Measurements from ENCODE around the gene PANX1. TPM values are rescaled to one million over a fixed set of nuclear protein-coding genes. Genes with fewer than 3 reads are reported as not detected.

Gene PANX1
- total RNA-seq, 1 donor = 13.1 TPM

DNA sequence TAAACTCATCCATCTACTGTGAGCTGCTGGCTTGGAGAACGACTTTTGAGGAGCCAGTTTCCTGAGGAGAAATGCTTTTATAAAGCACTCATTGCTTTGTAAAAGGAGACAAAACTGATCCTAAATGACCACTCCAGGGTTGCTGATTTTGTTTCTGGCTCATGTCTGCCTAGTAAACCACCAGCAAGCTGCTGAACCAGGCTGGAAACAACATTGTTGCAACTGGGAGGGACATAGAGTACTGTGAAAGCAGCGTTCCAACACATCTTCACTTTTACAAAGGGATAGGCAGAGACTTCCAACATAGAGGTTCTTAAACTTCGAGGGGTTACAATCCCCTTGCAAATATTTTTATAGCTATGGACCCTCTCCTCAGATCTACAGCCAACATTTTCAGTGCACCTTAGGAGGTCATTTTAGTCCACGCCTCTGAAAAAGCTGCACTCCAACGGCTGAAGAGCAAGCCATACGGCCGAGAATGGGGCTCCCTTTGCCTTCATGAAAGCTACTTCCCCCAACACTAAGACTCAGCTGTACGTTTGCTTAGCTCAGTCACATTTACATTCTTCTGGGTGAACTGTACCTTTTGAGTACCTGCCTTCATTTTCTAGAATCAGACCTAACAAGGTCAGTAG, 54.7 kb downstream of the PANX1 start:
- H3K4me3 ChIP-seq (ENCODE audit: low read length) = no peak overlapping the region
- no peaks in the 10 kb centered on the region for H3K9me3 ChIP-seq (ENCODE audit: low read depth, low read length)
- no peaks in the 10 kb centered on the region for H3K27me3 ChIP-seq (ENCODE audit: insufficient read depth, low read length)
- H3K4me1 ChIP-seq (ENCODE audit: insufficient read depth, low read length) = peaks cover 6% of the 10 kb centered on the region

GRCh38 chr11:94183886-94184264, 55.2 kb downstream of the PANX1 start:
- no peaks in the 10 kb centered on the region for H3K27me3 ChIP-seq (ENCODE audit: insufficient read depth, low read length)
- H3K4me3 ChIP-seq (ENCODE audit: low read length) = no peak overlapping the region
- H3K4me1 ChIP-seq (ENCODE audit: insufficient read depth, low read length) = peaks cover 6% of the 10 kb centered on the region
- H3K9me3 ChIP-seq (ENCODE audit: low read depth, low read length) = no peaks in the 10 kb centered on the region

DNA sequence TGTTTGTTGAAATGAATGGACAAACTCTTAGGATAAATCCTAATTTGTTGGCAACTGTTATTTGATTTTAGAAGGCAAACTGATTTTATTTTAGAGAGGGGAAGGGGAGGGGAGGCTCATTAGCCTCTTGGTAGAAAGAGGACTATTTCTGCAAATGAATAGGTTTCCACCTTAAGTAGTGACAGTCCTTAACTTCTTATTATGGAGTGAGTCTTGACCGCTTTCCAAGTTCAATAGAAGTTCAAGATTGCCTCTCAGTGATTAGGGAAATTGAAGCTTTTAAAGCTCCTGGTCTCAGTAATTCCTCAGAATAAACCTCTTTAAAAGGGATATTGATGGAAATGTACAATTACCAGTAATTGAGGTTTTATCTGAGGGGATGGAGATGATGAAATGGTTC, 55.7 kb downstream of the PANX1 start:
- no peaks in the 10 kb centered on the region for H3K9me3 ChIP-seq (ENCODE audit: low read depth, low read length)

DNA sequence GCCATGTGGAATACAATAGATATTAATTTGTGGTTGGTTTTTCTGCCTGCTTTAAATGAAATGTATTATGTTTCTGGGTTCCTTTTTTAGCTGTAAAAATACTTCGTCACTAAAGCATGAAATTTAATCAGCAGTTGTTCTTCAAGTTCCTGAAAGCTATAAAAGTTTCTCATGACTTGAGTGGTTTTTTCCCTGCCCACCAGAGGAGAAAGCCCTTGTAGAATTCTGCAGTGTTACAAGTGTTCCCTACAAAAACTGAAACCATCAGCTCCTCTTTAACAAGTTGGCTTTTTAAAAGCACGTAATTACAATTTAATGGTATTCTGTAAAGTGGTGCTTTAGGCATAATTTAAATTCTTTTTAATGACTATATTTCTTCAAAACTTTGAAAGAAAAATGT, 56.2 kb downstream of the PANX1 start:
- no peak overlapping the region for H3K4me3 ChIP-seq (ENCODE audit: low read length)
- no peaks in the 10 kb centered on the region for H3K27me3 ChIP-seq (ENCODE audit: insufficient read depth, low read length)
- no peaks in the 10 kb centered on the region for H3K9me3 ChIP-seq (ENCODE audit: low read depth, low read length)
- peaks cover 6% of the 10 kb centered on the region for H3K4me1 ChIP-seq (ENCODE audit: insufficient read depth, low read length)

More for the DNA sequence above, 55.7 kb downstream of the PANX1 start:
- H3K27me3 ChIP-seq (ENCODE audit: insufficient read depth, low read length) = no peaks in the 10 kb centered on the region
- peaks cover 6% of the 10 kb centered on the region for H3K4me1 ChIP-seq (ENCODE audit: insufficient read depth, low read length)
- no peak overlapping the region for H3K4me3 ChIP-seq (ENCODE audit: low read length)

DNA sequence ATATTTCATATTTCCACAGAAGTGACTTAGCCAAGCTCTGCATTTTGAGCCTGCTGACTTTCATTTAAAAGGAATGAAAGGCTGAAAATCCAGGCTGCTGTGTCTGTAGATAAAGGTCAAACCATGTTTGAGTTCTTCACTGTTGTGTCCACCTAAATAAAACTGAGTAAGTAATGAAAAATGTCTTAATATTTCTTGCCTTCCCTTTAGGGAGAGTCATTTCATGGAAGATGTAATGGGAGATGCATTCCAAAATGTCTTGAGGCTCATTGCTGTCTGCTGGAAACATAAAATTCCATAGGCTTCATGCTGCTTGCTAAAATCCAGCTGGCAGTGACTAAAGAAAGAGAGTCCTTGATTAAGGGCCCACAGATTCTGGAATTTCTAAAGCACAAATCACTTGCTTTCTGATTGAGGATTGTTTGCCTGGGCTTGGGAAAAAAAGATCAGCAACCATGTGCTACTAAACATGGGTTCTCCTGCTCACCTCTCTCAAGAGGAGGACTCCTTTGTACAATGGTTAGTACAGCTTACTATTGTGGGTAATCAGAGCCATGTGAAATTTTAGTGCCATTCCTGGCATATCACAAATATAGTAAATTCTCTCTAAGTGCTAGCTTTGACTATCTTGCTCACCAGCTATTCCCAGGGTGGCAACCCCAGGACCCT, 56.9 kb downstream of the PANX1 start:
- Histone ChIP-seq H3K27me3 (ENCODE audit: insufficient read depth, low read length) (no peaks in the 10 kb centered on the region), H3K4me1 (ENCODE audit: insufficient read depth, low read length) (peaks cover 6% of the 10 kb centered on the region), H3K4me3 (ENCODE audit: low read length) (no peak overlapping the region), H3K9me3 (ENCODE audit: low read depth, low read length) (no peaks in the 10 kb centered on the region)

DNA sequence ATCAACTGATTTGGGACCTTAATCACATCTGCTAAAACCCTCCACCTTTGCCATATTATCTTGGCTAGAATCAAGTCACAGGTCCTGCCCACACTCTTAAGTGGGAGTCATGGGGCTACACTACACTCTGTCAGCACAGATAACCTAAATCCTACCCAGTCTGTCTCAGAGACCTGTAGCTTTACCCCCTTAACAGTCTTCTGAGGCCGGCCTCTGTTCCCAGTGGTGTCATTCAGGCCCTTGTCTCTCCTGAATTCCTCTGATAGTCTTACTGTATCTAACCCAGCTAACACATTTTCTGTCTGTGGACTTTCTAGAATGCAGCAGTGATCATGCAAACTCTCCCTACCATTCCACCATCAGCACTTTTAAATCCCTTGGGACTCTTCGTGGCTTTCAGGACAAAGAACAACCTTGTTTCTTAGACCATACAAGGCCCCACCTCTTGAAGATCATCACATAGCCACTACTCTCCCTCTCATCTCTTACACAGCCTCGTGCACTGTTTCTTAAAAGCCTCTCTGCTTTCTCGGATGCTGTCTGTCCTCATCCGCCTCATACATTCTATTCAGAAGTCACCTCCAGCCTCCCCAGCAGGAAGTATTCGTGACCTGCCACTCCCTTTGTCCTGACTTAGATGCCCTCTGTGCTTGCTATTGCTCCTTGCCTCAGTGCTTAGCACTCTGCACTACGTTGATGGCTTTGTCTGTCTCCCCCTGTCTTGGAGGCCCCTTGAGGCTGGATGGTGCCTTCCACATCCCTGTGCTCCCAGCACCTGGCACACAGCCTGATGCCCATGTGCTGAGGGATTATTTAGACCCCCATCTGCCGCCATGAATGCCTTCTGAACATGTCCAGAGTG, 57.9 kb downstream of the PANX1 start:
- no peaks in the 10 kb centered on the region for H3K27me3 ChIP-seq (ENCODE audit: insufficient read depth, low read length)
- H3K9me3 ChIP-seq (ENCODE audit: low read depth, low read length) = no peaks in the 10 kb centered on the region
- no peak overlapping the region for H3K4me3 ChIP-seq (ENCODE audit: low read length)
- H3K4me1 ChIP-seq (ENCODE audit: insufficient read depth, low read length) = peaks cover 6% of the 10 kb centered on the region

DNA sequence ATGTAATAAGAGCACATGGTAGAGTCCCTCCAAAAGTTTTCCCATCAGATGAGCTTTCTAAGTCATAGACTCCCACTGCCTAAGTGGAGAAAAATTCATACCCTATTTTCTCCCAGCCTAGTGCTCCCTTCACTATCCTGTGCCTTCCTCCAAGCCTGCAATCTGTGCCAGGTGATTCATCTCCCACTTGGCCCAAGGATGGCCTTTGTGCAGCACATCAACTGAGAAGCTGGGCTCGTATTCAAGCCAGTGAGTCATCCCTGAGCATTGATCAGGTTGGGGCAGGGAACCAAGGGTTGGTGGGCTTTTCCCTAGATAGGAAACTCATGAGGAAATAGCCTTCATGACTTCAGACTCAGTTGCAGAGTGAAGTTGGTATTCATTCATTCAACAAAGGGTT, 64.6 kb downstream of the PANX1 start:
- Histone ChIP-seq H3K4me3 (ENCODE audit: low read length) (no peak overlapping the region), H3K9me3 (ENCODE audit: low read depth, low read length) (no peaks in the 10 kb centered on the region), H3K27me3 (ENCODE audit: insufficient read depth, low read length) (no peaks in the 10 kb centered on the region), H3K4me1 (ENCODE audit: insufficient read depth, low read length) (no peaks in the 10 kb centered on the region)

DNA sequence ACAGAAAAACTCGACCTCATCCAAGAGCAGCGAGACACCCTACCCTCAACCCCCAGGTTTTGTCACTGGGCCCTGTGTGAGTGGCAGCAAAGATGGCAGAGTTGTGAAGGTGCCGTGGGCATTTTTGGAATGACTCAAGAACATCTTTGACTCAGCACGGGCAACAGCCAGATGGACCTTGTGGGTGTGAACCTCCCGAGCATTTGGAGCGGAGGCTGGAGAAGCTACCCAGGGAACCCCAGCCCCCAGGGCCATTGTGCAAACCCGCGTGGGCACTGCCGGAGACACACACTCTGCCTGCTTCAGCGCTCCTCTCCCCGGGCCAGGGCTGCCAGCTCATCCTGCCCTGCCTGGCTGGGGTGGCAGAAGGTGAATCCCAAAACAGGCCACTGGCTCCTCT, 66.1 kb downstream of the PANX1 start:
- Histone ChIP-seq H3K9me3 (ENCODE audit: low read depth, low read length) (no peaks in the 10 kb centered on the region), H3K4me1 (ENCODE audit: insufficient read depth, low read length) (no peaks in the 10 kb centered on the region), H3K4me3 (ENCODE audit: low read length) (no peak overlapping the region), H3K27me3 (ENCODE audit: insufficient read depth, low read length) (no peaks in the 10 kb centered on the region)

GRCh38 chr11:94196363-94196762, 67.7 kb downstream of the PANX1 start:
- Histone ChIP-seq H3K9me3 (ENCODE audit: low read depth, low read length) (no peaks in the 10 kb centered on the region), H3K4me3 (ENCODE audit: low read length) (no peak overlapping the region), H3K27me3 (ENCODE audit: insufficient read depth, low read length) (no peaks in the 10 kb centered on the region), H3K4me1 (ENCODE audit: insufficient read depth, low read length) (no peaks in the 10 kb centered on the region)

DNA sequence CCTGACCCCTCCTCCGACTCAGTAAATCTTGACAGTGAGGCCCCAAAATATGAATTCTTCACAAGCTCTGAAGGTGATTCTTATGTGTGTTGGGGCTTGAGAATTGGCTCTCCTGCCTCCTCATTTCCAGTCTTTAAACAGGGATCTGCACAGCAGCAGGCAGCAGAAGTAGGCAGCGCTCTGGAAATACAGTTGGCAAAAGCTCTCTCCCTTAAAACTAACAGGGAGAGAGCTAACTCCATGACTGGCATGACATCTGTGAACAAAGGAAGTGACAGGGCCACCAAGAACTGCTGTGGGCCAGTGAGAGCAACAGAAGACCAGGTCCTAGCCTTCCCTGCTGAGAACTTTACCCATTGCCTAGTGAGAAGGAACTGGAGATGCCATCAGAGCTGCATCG, 70.1 kb downstream of the PANX1 start:
- no peaks in the 10 kb centered on the region for H3K9me3 ChIP-seq (ENCODE audit: low read depth, low read length)
- H3K27me3 ChIP-seq (ENCODE audit: insufficient read depth, low read length) = no peaks in the 10 kb centered on the region
- no peaks in the 10 kb centered on the region for H3K4me1 ChIP-seq (ENCODE audit: insufficient read depth, low read length)
- H3K4me3 ChIP-seq (ENCODE audit: low read length) = no peak overlapping the region

GRCh38 chr11:94199136-94200130, 70.8 kb downstream of the PANX1 start:
- Histone ChIP-seq H3K27me3 (ENCODE audit: insufficient read depth, low read length) (no peaks in the 10 kb centered on the region), H3K9me3 (ENCODE audit: low read depth, low read length) (no peaks in the 10 kb centered on the region), H3K4me3 (ENCODE audit: low read length) (no peak overlapping the region), H3K4me1 (ENCODE audit: insufficient read depth, low read length) (no peaks in the 10 kb centered on the region)

DNA sequence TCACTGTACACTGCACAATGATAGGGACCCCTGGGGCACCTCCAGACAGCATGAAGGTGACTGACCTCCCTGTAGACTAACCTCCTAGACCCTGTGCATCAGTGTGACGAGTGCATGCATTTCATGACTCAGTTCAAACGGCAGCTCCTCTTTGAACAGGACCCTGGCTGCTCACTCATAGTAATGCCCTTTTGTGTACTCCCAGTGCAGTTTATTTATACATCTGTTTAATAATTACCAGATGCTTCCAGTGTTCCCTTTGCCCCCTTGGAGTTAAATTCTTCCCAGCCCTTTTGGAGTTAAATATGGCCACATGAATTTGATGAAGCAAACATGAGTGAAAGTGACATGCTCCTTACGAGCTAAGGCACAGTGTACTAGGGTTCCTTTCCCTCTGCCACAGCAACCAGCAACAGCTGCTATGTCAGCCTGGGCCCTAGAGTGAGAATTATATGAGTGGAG, 72.4 kb downstream of the PANX1 start:
- Histone ChIP-seq H3K4me1 (ENCODE audit: insufficient read depth, low read length) (no peaks in the 10 kb centered on the region), H3K4me3 (ENCODE audit: low read length) (no peak overlapping the region), H3K9me3 (ENCODE audit: low read depth, low read length) (peaks cover 7% of the 10 kb centered on the region), H3K27me3 (ENCODE audit: insufficient read depth, low read length) (no peaks in the 10 kb centered on the region)

- peaks cover 7% of the 10 kb centered on the region for H3K9me3 ChIP-seq (ENCODE audit: low read depth, low read length)
- no peaks in the 10 kb centered on the region for H3K4me1 ChIP-seq (ENCODE audit: insufficient read depth, low read length)
- H3K4me3 ChIP-seq (ENCODE audit: low read length) = no peak overlapping the region
- no peaks in the 10 kb centered on the region for H3K27me3 ChIP-seq (ENCODE audit: insufficient read depth, low read length)
These were observed 74.4 kb downstream of the PANX1 start for GRCh38 chr11:94203070-94203469.

GRCh38 chr11:94211261-94211830, 82.7 kb downstream of the PANX1 start:
- H3K4me1 ChIP-seq (ENCODE audit: insufficient read depth, low read length) = no peaks in the 10 kb centered on the region
- no peaks in the 10 kb centered on the region for H3K27me3 ChIP-seq (ENCODE audit: insufficient read depth, low read length)
- no peak overlapping the region for H3K4me3 ChIP-seq (ENCODE audit: low read length)
- no peaks in the 10 kb centered on the region for H3K9me3 ChIP-seq (ENCODE audit: low read depth, low read length)
